ENCODE measurements around the gene CRIP3.

DNA sequence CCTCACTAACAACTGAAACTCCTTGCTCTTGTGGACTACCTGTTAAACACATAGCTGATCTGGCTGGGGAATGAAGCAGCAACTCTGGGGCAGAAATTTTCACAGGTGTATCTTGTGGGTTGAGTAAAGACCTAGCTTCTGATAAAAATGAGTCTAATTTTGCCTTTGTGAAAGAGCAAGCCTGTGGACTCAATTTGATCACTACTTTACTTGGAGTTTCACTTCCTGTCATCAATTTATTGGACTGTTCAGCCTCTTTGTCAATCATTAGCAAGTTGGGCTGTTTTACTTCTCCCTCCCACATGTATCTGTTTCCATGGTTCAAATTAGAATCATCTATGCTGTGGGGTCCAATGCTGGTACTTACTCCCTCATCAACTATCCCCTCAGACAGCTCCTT lies 29.6 kb upstream of the CRIP3 start:
- TF ChIP-seq POLR2A (IDR thresholded peaks at IDR 0.05) (no peak), CTCF (IDR thresholded peaks at IDR 0.05) (no peak)
